DND-41 (cell line): Measurements from ENCODE around the gene TPK1.

Experiments
- EZH2 ChIP-seq: IDR thresholded peaks from 3 replicates; pipeline ENCODE4 v1.6.1; 2012; ENCODE audit warnings: borderline replicate concordance, low read depth, mild to moderate bottlenecking, moderate library complexity, low read length, inconsistent platforms; ENCODE audit not compliant: severe bottlenecking
- TF ChIP-seq, protein P1 (sequence below): IDR thresholded peaks from 2 replicates; pipeline ENCODE4 v1.5.1; 2012; ENCODE audit warnings: borderline replicate concordance, low read length, moderate library complexity, mild to moderate bottlenecking; ENCODE audit not compliant: poor library complexity, severe bottlenecking; ENCODE audit errors: extremely low read depth

DNA sequence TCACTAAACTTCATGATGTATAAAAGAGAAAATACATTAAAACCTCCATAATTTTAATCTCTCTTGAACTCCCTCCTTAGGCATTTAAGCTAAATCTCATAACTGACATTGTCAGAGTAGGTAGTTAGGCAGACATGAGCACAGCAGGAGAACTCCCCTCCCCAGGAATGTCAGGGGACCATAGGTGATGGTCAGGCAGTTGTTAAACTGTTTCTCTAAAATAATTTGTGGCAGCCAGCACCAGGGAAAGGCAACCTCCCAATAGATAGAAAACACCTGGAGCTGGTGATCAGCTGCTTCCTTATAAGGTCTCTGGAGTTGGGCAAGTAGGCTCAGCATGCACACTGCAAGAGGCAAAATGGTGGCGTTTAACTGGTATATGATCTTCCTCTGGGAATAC, 73.0 kb downstream of the TPK1 start:
- TF ChIP-seq, protein P1, sequence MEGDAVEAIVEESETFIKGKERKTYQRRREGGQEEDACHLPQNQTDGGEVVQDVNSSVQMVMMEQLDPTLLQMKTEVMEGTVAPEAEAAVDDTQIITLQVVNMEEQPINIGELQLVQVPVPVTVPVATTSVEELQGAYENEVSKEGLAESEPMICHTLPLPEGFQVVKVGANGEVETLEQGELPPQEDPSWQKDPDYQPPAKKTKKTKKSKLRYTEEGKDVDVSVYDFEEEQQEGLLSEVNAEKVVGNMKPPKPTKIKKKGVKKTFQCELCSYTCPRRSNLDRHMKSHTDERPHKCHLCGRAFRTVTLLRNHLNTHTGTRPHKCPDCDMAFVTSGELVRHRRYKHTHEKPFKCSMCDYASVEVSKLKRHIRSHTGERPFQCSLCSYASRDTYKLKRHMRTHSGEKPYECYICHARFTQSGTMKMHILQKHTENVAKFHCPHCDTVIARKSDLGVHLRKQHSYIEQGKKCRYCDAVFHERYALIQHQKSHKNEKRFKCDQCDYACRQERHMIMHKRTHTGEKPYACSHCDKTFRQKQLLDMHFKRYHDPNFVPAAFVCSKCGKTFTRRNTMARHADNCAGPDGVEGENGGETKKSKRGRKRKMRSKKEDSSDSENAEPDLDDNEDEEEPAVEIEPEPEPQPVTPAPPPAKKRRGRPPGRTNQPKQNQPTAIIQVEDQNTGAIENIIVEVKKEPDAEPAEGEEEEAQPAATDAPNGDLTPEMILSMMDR, result no peak
- no peak for TF ChIP-seq EZH2
